Stimulated activated naive CD8-positive, alpha-beta T cell treated with anti-CD3 and anti-CD28 coated beads, Interleukin-15, amount 100 ng/mL, for 72 hours (primary cell): ENCODE data around the gene SIVA1.

Source experiments
- ATAC-seq: fragments of 150-1000 bp; cut with Tn5 transposase; 2 replicates; pipeline ENCODE4 v1.10.0; 2021; ENCODE audit warnings: mild to moderate bottlenecking, moderate library complexity
- DNase-seq, 2 donors: peaks; one replicate each; pipeline ENCODE4 v3.0.0; 2021 to 2022
- H3K27ac Mint-ChIP-seq, 2 donors: one replicate each; pipeline ENCODE4 v1.8.0; 2022; ENCODE audit warnings: mild to moderate bottlenecking in 2 of 2, mixed read lengths in 2 of 2, moderate library complexity in 2 of 2
- H3K27me3 Mint-ChIP-seq: one replicate; pipeline ENCODE4 v1.8.0; 2022; ENCODE audit warnings: mixed read lengths
- H3K4me1 Mint-ChIP-seq: one replicate; pipeline ENCODE4 v1.8.0; 2022; ENCODE audit warnings: mild to moderate bottlenecking, mixed read lengths
- H3K4me3 Mint-ChIP-seq, 2 donors: one replicate each; pipeline ENCODE4 v1.8.0; 2022; ENCODE audit warnings: mild to moderate bottlenecking in 2 of 2, mixed read lengths in 2 of 2, moderate library complexity in 1 of 2
- H3K9me3 Mint-ChIP-seq, 2 donors: one replicate each; pipeline ENCODE4 v1.8.0; 2022; ENCODE audit warnings: mixed read lengths in 2 of 2

SIVA1 gene

GRCh38 chr14:104715871-104716270, 37.1 kb upstream of the SIVA1 start:
- Mint-ChIP-seq H3K27me3 (no peaks in the 10 kb centered on the region), H3K4me3 (no peak overlapping the region), H3K4me1 (no peaks in the 10 kb centered on the region), H3K27ac (no peak overlapping the region), H3K9me3 (no peaks in the 10 kb centered on the region)
- DNase-seq (no peak), ATAC-seq (no peak)

GRCh38 chr14:104717137-104717536, 35.8 kb upstream of the SIVA1 start:
- DNase-seq (no peak), ATAC-seq (peak; percentile 50)
- H3K27me3 Mint-ChIP-seq = no peaks in the 10 kb centered on the region
- no peaks in the 10 kb centered on the region for H3K9me3 Mint-ChIP-seq
- H3K27ac Mint-ChIP-seq = no peak overlapping the region
- H3K4me1 Mint-ChIP-seq = no peaks in the 10 kb centered on the region
- H3K4me3 Mint-ChIP-seq = no peak overlapping the region

DNA sequence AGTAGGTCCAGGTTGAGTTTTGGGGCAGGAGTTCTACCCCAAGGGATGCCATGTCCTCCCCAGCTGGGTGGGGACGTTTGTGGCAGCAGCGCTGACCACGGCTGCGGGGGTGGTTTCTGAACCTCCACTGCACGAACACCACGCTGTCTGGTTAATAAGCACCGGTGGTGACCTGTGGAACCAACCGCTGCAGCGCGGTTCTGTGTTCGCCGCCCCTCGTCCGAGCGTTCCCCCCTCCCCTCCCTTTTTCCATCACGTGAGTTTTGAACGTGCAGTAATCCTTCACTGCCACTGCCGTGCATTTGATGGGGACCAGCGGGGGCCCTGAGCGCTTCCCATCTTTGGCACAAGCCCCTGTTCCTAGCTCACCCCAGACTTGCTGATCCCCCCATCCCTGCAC, 35.3 kb upstream of the SIVA1 start:
- no peak for ATAC-seq
- no peak overlapping the region for H3K4me3 Mint-ChIP-seq
- no peaks in the 10 kb centered on the region for H3K9me3 Mint-ChIP-seq
- H3K4me1 Mint-ChIP-seq = no peaks in the 10 kb centered on the region
- DNase-seq = no peak
- no peaks in the 10 kb centered on the region for H3K27me3 Mint-ChIP-seq
- no peak overlapping the region for H3K27ac Mint-ChIP-seq

DNA sequence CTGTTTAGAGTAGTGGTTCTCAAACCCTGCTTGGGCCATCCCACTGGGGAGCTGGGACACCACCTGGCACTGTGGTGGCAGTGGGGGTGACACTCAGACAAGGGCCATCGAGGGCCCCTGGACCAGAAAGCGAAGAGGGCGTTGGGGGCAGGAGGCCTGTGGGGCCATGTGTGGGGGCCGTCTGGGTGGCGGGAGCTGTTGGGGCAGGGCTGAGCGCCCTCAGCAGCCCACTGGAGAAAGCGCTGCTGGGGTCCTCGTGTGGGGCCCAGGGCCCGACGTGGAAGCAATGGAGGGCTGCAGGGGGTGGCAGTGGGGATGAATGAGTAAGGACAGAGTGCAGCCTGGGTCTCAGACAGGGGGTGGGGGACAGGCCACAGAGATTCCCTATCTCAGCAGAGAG, 34.8 kb upstream of the SIVA1 start:
- H3K27me3 Mint-ChIP-seq = no peaks in the 10 kb centered on the region
- H3K9me3 Mint-ChIP-seq = no peaks in the 10 kb centered on the region
- no peak overlapping the region for H3K4me3 Mint-ChIP-seq
- ATAC-seq (no peak), DNase-seq (no peak)
- H3K27ac Mint-ChIP-seq = no peak overlapping the region
- no peaks in the 10 kb centered on the region for H3K4me1 Mint-ChIP-seq

DNA sequence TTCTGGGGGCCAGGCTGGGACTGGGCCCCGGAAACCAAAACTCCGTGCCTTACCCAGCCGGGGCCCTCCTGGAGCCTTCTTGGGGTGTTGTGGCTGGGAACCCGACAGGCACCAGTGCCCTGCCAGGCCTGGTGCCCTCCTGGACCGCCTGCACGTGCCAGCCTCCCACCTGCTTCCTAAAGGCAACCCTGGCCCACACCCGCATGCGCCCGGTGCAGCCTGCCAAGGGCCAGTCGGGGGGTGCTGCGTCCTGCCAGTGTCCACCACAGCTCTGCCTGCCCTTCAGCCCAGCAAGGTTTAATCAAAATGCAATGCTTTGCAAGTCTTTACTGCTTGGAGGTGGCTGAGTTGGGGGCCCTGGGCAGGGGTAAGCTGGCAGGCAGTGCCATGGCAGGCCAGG, 34.1 kb upstream of the SIVA1 start:
- Mint-ChIP-seq H3K27ac (no peak overlapping the region), H3K4me3 (no peak overlapping the region), H3K9me3 (no peaks in the 10 kb centered on the region), H3K27me3 (no peaks in the 10 kb centered on the region), H3K4me1 (no peaks in the 10 kb centered on the region)
- no peak for ATAC-seq
- DNase-seq = no peak

DNA sequence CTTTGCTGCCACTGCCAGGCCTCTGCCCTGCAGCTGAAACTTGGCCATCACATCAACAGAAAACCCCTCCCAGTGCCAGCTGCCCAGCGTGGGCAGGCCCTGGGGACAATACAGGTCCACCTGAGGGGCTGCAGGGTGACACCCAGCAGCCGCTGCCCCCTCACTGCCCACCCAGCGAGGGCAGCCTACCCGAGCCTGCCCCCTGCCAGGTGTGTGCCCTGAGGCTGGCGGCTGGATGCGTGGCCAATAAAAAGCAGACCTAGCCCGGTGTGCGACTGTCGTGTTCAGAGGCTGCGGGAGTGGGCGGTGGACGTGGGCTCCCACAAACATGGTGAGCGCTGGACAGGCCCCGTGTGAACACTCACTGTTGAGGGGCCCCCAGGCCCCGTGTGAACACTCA, 33.6 kb upstream of the SIVA1 start:
- no peak for DNase-seq
- Mint-ChIP-seq H3K27ac (no peak overlapping the region), H3K4me1 (no peaks in the 10 kb centered on the region), H3K9me3 (no peaks in the 10 kb centered on the region), H3K27me3 (no peaks in the 10 kb centered on the region), H3K4me3 (no peak overlapping the region)
- no peak for ATAC-seq

DNA sequence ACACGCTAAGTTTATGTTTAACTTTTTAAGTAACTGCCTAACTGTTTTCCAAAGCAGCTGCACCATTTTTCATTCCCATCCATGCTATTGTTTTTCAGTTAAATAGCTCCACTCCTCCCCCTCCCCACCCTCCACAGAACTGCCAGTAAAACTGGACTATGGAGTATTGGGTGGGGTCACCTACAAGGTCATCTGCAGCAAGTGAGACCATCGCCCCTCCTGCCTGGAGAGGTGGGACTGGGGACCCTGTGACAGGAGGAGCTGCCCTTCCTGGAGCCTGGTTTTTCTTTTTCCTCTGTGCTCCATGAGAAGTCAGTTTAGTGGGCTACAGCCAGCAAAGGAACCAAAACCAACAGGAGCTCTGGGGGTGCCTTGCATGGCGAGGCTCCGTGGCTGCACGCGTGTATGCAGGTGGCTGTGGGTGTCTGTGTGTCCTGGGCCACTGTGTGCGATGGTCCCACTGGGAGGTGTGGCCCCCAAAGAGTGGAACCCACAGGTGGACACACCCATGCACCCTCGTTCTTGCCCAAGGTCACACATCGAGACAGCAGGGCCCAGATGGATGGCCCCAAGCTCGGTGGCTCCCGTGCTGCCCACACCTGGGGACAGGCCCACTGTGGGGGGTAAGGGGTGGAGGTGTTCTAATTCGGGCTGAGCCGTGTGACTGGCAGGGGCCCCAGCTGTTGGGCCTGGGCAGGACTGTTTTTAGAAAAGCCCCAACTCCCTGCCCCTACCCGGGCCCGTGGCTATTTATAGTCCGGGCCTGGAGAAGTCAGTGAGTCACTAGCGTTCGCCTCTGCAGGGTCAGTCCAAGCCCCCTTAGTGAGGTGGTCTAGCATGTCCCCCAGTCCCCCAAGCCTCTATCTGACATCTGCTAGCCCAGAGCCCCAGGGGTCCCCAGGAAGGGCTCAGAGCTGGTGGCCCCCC, 31.2 kb upstream of the SIVA1 start:
- H3K27ac Mint-ChIP-seq = no peak overlapping the region
- no peak overlapping the region for H3K4me3 Mint-ChIP-seq
- no peaks in the 10 kb centered on the region for H3K27me3 Mint-ChIP-seq
- ATAC-seq = no peak
- DNase-seq = no peak
- H3K4me1 Mint-ChIP-seq = peaks cover 11% of the 10 kb centered on the region
- no peaks in the 10 kb centered on the region for H3K9me3 Mint-ChIP-seq

- ATAC-seq (peak; percentile 1), DNase-seq (peak in 1 of 2 donors; percentile 33)
- no peak overlapping the region for H3K27ac Mint-ChIP-seq
- no peaks in the 10 kb centered on the region for H3K27me3 Mint-ChIP-seq
- H3K9me3 Mint-ChIP-seq = no peaks in the 10 kb centered on the region
- peak overlapping the region in 1 of 2 donors; percentile 24 for H3K4me3 Mint-ChIP-seq
- peaks cover 16% of the 10 kb centered on the region for H3K4me1 Mint-ChIP-seq
Measured at GRCh38 chr14:104722938-104723650, 29.9 kb upstream of the SIVA1 start.

DNA sequence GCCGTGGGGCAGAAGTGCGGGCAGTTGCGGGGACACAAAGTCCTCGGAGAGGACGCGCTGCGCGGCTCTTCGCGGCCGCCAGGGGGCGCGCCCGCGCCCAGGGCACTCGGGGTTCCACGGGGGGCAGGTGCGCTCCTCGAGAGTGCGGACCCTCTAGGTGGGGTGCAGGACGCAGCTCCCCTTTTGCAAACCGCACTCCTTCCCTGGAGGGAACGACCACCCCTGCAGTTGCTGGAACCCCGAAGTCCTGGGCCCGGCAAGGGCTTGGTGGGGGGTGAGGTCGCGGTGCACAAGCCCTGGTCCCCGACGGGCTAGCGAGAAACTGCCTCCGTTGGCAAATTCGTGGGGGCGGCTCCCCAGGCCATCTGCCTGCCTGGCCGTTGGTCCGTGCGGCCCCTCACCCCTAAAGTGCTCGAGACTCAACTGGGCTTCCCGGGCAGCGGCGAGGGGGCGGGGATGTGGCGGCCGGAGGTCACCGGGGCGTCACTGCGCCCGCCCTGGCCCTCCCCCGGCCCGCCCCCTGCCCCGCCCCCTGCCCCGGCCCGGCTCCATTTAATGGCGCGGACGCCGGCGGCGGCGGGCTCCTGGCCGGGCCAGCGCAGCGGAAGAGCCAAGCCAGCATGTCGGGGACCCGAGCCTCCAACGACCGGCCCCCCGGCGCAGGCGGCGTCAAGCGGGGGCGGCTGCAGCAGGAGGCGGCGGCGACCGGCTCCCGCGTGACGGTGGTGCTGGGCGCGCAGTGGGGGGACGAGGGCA, 29.1 kb upstream of the SIVA1 start, which contains the start of gene ADSS1:
ADSS1 (plus strand) TSS at position 579 of the 756 bp plus-strand sequence; CDS start at position 621, 42 bp downstream.
- Mint-ChIP-seq H3K9me3 (no peaks in the 10 kb centered on the region), H3K27me3 (no peaks in the 10 kb centered on the region), H3K27ac (no peak within 1 kb of the TSS), H3K4me3 (peak within 1 kb of the TSS; percentile 67 to 77), H3K4me1 (peaks cover 16% of the 10 kb centered on the region)
- peak; percentile 76 for ATAC-seq
- peak; percentile 63 to 75 for DNase-seq

DNA sequence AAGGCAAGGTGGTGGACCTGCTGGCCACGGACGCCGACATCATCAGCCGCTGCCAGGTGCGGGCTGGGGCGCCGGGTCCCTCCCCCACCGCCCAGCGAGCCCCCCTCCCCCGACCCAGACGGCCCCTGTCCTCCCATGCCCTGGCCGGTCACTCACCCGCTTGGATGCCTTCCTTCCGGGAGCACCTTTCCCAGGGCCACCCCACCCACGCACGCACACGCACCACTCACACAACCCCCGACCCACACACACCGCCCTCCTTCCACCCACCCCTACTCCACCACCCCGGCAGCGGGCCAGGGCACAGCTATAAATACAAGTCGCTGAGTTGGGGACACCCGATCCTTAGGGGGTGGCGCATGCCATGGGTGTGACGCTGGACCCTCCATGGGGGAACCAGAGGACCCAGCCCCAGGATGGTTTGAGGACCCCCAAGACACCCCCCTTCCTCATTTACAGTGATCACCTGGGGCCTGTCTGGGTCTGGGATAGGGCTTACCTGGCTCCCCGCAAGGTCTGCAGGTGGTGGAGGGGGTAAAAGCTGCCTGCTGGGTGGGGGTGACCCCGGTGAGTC, 28.5 kb upstream of the SIVA1 start:
- DNase-seq (peak in 1 of 2 donors; percentile 25), ATAC-seq (peak; percentile 42)
- Mint-ChIP-seq H3K4me1 (peaks cover 16% of the 10 kb centered on the region), H3K27me3 (no peaks in the 10 kb centered on the region), H3K9me3 (no peaks in the 10 kb centered on the region), H3K27ac (no peak overlapping the region), H3K4me3 (peak overlapping the region; percentile 59 to 61)

DNA sequence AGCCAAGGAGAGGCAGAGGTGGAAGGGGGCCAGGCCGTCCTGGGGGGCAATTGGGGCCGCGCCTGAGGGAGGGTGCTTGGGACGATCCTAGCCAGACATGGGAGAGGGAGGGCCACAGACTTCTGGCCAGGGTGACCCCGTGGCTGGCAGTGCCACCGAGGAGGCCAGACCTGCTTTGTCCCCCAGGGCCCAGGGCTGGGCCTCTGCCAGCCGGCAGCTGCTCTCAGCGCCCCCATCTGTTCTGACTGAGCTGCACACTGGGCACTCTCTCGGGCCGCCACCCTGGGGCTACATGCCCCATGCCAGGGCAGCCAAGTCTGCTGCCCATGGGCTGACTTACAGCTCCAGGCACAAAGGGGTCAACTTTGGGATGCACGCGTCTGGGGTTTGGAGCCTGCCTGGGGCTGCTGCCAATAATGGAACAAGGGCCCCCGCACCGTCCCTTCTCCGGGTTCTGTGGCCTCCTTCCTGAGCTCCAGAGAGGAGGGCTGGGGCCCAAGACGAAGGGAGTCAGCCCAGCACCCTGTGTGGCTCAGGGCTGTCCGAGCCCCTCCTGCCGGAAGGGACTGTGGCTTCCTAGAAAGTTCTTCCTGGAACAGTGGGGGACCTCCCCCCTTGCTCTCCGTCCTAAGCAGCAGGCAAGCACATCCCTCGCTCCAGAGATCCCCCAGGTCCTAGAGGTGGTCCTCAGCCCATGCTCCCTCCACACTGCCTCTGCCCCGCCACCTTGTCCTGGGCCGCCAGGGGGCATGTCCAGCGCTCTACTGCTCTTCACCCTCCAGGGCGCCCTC, 27.8 kb upstream of the SIVA1 start:
- Mint-ChIP-seq H3K4me1 (peaks cover 16% of the 10 kb centered on the region), H3K4me3 (peak overlapping the region; percentile 59 to 61), H3K27me3 (no peaks in the 10 kb centered on the region), H3K9me3 (no peaks in the 10 kb centered on the region), H3K27ac (no peak overlapping the region)
- DNase-seq (no peak), ATAC-seq (no peak)

DNA sequence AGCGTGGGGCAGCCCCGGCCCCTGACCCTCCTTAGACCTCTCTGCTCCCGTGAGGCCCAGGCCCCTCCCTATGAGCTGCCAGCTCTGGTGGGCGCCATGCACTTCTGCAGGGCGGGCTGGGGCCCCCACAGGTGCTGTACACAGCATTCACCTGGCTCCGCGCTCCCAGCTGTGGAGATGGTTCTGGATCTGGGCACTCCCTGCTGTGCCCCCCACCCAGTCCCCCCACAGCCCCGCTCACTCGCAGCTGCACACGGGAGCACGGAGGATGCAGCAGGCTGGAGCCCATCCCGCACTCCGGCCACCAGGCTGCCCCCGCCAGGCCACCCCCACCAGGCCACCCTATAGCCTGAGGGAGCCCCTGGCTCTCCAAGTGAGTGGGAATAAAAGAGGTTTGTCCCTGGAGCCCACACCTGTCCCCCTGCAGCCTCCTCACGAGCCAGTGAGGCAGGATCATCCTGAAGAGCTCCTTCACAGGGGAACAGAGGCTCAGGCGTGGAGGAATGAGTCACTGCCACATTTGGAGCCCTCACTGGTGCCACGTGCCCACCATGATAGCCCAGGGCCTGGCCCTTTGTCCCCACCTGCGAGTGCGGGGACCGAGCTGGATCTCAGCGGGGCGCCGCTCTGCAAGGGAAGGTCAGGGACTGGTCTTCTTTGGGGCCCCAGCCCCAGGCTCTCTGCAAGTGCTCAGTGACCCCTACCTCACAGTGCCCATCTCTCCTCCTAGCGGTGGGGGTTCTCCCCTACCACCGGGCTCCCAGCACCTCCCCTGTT, 27.0 kb upstream of the SIVA1 start:
- Mint-ChIP-seq H3K27me3 (no peaks in the 10 kb centered on the region), H3K27ac (no peak overlapping the region)

DNA sequence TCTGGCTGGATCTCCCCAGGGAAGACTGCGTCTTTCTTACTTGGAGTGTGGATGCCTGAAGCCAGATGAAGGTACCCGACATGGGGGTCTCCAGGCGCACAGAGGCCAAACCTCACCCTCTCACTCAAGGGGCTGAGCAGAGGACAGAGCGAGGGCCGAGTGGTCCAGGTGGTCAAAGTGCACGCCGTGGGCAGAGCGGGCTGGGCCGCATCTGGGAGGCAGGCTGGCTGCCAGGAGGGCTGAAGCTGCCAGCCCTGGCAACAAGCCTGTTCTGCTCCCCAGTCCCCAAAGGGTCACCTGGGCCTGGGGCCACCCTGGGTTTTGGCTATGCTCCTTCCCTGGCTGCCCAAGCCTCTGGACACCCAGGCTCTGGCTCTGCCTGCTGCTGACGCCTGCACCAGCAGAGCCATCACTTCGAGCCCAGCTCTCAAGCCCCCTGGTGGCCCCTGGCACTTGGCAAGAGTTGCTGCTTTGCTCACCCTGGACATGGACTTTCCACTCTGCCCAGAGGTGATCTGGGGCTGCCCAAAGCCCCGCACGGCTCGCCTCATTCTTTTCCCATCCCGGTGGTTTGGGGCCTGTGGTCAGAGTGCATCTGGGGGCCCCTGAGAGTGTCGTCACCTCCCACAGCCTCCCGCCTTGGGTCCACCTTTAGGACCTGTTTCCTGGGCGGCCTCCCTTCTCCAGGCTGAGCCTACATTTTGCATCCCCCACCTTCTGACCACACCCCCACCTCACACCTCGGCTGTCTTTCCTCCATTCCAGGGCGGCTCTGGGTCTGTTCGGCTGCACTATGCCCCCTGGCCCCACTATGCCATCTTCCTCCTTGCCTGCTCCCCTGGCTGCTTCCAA, 26.1 kb upstream of the SIVA1 start:
- no peak overlapping the region for H3K4me3 Mint-ChIP-seq
- no peaks in the 10 kb centered on the region for H3K9me3 Mint-ChIP-seq
- peaks cover 16% of the 10 kb centered on the region for H3K4me1 Mint-ChIP-seq
- ATAC-seq (no peak), DNase-seq (no peak)
- no peak overlapping the region for H3K27ac Mint-ChIP-seq
- no peaks in the 10 kb centered on the region for H3K27me3 Mint-ChIP-seq

More for the DNA sequence above, 27.0 kb upstream of the SIVA1 start:
- Mint-ChIP-seq H3K4me1 (peaks cover 16% of the 10 kb centered on the region), H3K9me3 (no peaks in the 10 kb centered on the region), H3K4me3 (no peak overlapping the region)
- ATAC-seq (peak; percentile 11), DNase-seq (no peak)
